ENCODE measurements around the gene IPO13. TPM values are rescaled to one million over a fixed set of nuclear protein-coding genes. Genes with fewer than 3 reads are reported as not detected.

The IPO13 gene
- total RNA-seq, 2 experiments from 2014 or later, result 13.3 TPM

GRCh38 chr1:43970502-43970901 lies 23.8 kb downstream of the IPO13 start:
- Mint-ChIP-seq H3K27me3 (no peaks in the 10 kb centered on the region), H3K27ac (peak overlapping the region; percentile 15), H3K4me1 (ENCODE audit: low read depth) (peaks cover 30% of the 10 kb centered on the region), H3K4me3 (peak overlapping the region; percentile 95), H3K9me3 (no peaks in the 10 kb centered on the region), H3K36me3 (peaks cover 13% of the 10 kb centered on the region)
- DNase-seq, result no peak
- intact Hi-C loops (cut with micrococcal nuclease), result loop anchor here (5.0 kb wide), 1 partner anchor 242 kb away; the partner anchor contains the start of gene DMAP1
- CTCF ChIA-PET, result interaction anchor here (0.9 to 2.6 kb wide), 3 partner anchors 24 to 77 kb away, joined by 3 to 12 read pairs (median 10); partner anchors contain the start of gene IPO13
- POLR2A ChIA-PET, result interaction anchor here (1.5 to 2.6 kb wide), 2 partner anchors 36 to 263 kb away, joined by 3 to 7 read pairs; partner anchors contain the start of genes ARTN and ST3GAL3

- ChIA-PET POLR2A (interaction anchor here (1.5 to 2.6 kb wide), 2 partner anchors 36 to 264 kb away, joined by 3 to 7 read pairs; partner anchors contain the start of genes ARTN and ST3GAL3), CTCF (interaction anchor here (0.9 to 2.6 kb wide), 3 partner anchors 25 to 76 kb away, joined by 3 to 12 read pairs (median 10); partner anchors contain the start of gene IPO13)
- peak overlapping the region; percentile 95 for H3K4me3 Mint-ChIP-seq
- peaks cover 34% of the 10 kb centered on the region for H3K4me1 Mint-ChIP-seq (ENCODE audit: low read depth)
- peaks cover 13% of the 10 kb centered on the region for H3K36me3 Mint-ChIP-seq
- no peak overlapping the region for H3K27ac Mint-ChIP-seq
- no peaks in the 10 kb centered on the region for H3K9me3 Mint-ChIP-seq
- no peaks in the 10 kb centered on the region for H3K27me3 Mint-ChIP-seq
- DNase-seq, result no peak
- intact Hi-C loops (cut with micrococcal nuclease), result loop anchor here (5.0 kb wide), 1 partner anchor 241 kb away; the partner anchor contains the start of gene DMAP1
Observed at GRCh38 chr1:43970911-43971310, 24.2 kb downstream of the IPO13 start.

GRCh38 chr1:43971336-43971980 lies 24.7 kb downstream of the IPO13 start:
- no peak overlapping the region for H3K27ac Mint-ChIP-seq
- POLR2A ChIA-PET, result interaction anchor here (1.5 to 2.6 kb wide), 2 partner anchors 37 to 264 kb away, joined by 3 to 7 read pairs; partner anchors contain the start of genes ARTN and ST3GAL3
- peak overlapping the region; percentile 95 for H3K4me3 Mint-ChIP-seq
- no peak for DNase-seq
- H3K9me3 Mint-ChIP-seq, result no peaks in the 10 kb centered on the region
- intact Hi-C loops (cut with micrococcal nuclease), result loop anchor here (5.0 kb wide), 1 partner anchor 241 kb away; the partner anchor contains the start of gene DMAP1
- CTCF ChIA-PET, result interaction anchor here (0.9 to 2.0 kb wide), 3 partner anchors 24 to 37 kb away, joined by 3 to 10 read pairs (median 6); partner anchors contain the start of gene IPO13
- no peaks in the 10 kb centered on the region for H3K27me3 Mint-ChIP-seq
- H3K36me3 Mint-ChIP-seq, result peaks cover 16% of the 10 kb centered on the region
- H3K4me1 Mint-ChIP-seq (ENCODE audit: low read depth), result peaks cover 39% of the 10 kb centered on the region

DNA sequence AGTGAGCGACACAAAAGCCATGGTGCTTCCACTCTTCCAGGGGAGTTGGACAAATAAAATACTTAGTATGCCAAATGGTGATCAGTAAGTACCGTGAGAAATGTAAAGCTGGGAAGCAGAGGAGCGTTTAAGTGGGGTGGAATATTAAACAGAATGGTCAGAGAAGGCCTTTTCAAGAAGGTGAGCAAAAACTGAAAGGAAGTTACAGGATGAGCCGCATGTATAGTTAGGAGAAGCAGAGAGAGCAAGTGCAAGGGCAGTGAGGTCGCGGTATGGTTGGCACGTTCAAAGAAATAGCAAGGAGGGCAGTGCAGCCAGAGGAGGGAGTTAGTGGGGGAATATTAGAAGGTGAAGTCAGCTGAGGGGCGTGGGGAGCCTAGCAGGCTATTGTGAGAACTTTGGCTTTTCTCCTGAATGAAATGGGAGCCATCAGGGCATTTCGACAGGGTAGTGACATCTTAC lies 27.3 kb downstream of the IPO13 start:
- intact Hi-C loops (cut with micrococcal nuclease), result loop anchor here (1.0 to 5.0 kb wide), 2 partner anchors 28 to 238 kb away; partner anchors contain the start of genes DMAP1 and IPO13
- Mint-ChIP-seq H3K27me3 (no peaks in the 10 kb centered on the region), H3K27ac (peak overlapping the region; percentile 89), H3K9me3 (no peaks in the 10 kb centered on the region), H3K4me1 (ENCODE audit: low read depth) (peaks cover 63% of the 10 kb centered on the region), H3K36me3 (peaks cover 31% of the 10 kb centered on the region), H3K4me3 (peak overlapping the region; percentile 83)
- CTCF ChIA-PET, result interaction anchor here (2.1 to 2.7 kb wide), 2 partner anchors 39 to 210 kb away, joined by 11 to 15 read pairs; no protein-coding TSS in a partner anchor
- no peak for DNase-seq
- POLR2A ChIA-PET, result interaction anchor here (0.9 to 2.4 kb wide), 3 partner anchors 17 to 27 kb away, joined by 3 to 7 read pairs (median 7); partner anchors contain the start of gene IPO13

- intact Hi-C loops (cut with micrococcal nuclease), result loop anchor here (1.0 to 5.0 kb wide), 2 partner anchors 28 to 238 kb away; partner anchors contain the start of genes DMAP1 and IPO13
- peak; percentile 98 for DNase-seq
- Mint-ChIP-seq H3K9me3 (no peaks in the 10 kb centered on the region), H3K4me3 (peak within 1 kb of the TSS; percentile 83), H3K27ac (peak within 1 kb of the TSS; percentile 89), H3K4me1 (ENCODE audit: low read depth) (peaks cover 57% of the 10 kb centered on the region), H3K27me3 (no peaks in the 10 kb centered on the region), H3K36me3 (peaks cover 31% of the 10 kb centered on the region)
- ChIA-PET POLR2A (interaction anchor here (0.6 to 2.4 kb wide), 6 partner anchors 14 to 756 kb away, joined by 3 to 7 read pairs (median 5); partner anchors contain the start of genes IPO13 and RNU5D-1), CTCF (interaction anchor here (0.8 to 2.7 kb wide), 5 partner anchors 10 to 211 kb away, joined by 3 to 15 read pairs (median 3); no protein-coding TSS in a partner anchor)
Observed at GRCh38 chr1:43974443-43975248, 27.9 kb downstream of the IPO13 start, which contains the start of gene ATP6V0B. ATP6V0B (plus strand) TSS chr1:43974960; CDS start chr1:43975041, 81 bp downstream.

DNA sequence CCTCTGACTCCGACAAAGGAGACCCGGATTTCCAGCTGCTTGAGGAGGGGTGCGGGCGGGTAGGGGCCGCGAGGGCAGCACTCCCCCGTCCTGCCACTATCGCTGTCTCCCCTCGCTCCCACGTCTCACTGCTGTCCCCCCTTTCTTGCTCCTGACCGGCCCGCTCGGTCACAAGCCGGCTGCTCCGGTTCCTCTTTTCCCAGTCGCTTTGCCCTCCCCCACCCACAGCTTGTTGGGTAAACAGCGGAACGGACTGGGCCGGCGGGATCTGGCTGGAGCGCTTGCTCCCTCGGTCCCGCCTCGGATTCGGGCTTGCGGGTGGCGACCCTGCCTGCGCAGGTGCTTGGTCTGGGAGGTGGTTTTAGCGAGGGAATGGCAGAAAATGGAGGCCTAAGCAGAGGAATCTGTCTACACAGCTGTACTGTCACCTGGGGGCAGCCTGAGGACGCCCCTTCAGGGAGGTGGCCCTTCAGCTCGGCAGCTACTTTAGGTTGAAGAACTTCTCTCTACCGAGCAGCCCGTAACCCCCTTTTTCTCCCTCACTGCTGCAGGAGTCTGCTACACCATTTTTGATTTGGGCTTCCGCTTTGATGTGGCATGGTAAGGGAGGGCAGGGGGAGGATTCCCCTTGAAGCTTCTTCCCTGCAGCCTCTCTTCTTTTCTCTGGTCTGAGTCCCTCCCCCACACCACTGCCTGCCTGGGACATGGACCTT lies 28.7 kb downstream of the IPO13 start:
- no peaks in the 10 kb centered on the region for H3K9me3 Mint-ChIP-seq
- peak overlapping the region; percentile 78 for H3K27ac Mint-ChIP-seq
- ChIA-PET POLR2A (interaction anchor here (0.6 to 2.4 kb wide), 7 partner anchors 13 to 756 kb away, joined by 3 to 7 read pairs (median 4); partner anchors contain the start of genes IPO13, RNU5D-1 and SLC6A9), CTCF (interaction anchor here (0.6 to 2.7 kb wide), 8 partner anchors 11 to 212 kb away, joined by 3 to 15 read pairs (median 4); partner anchors contain the start of gene IPO13)
- H3K27me3 Mint-ChIP-seq, result no peaks in the 10 kb centered on the region
- peak overlapping the region; percentile 83 for H3K4me3 Mint-ChIP-seq
- peaks cover 61% of the 10 kb centered on the region for H3K4me1 Mint-ChIP-seq (ENCODE audit: low read depth)
- H3K36me3 Mint-ChIP-seq, result peaks cover 31% of the 10 kb centered on the region
- DNase-seq, result peak; percentile 50
- intact Hi-C loops (cut with micrococcal nuclease), result no loop called here

DNA sequence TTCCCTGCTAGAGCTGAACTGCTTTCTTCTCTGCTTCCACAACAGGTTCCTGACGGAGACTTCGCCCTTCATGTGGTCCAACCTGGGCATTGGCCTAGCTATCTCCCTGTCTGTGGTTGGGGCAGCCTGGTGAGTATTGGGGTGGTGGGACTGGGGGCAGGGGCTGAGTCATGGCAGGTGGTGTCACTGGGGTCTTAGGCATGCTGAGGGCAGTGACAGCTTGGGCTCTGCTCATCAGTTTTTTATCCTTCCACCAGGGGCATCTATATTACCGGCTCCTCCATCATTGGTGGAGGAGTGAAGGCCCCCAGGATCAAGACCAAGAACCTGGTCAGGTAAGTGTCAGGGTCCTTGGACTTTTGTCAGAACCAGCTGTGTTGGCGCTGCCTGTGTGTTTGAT lies 29.3 kb downstream of the IPO13 start:
- intact Hi-C loops (cut with micrococcal nuclease), result no loop called here
- CTCF ChIA-PET, result interaction anchor here (0.6 to 2.7 kb wide), 7 partner anchors 12 to 212 kb away, joined by 3 to 15 read pairs (median 4); partner anchors contain the start of gene IPO13
- no peaks in the 10 kb centered on the region for H3K27me3 Mint-ChIP-seq
- H3K27ac Mint-ChIP-seq, result no peak overlapping the region
- H3K36me3 Mint-ChIP-seq, result peaks cover 35% of the 10 kb centered on the region
- H3K4me3 Mint-ChIP-seq, result peak overlapping the region; percentile 83
- no peak for DNase-seq
- no peaks in the 10 kb centered on the region for H3K9me3 Mint-ChIP-seq
- POLR2A ChIA-PET, result interaction anchor here (0.8 to 2.4 kb wide), 4 partner anchors 13 to 755 kb away, joined by 4 to 7 read pairs (median 5); partner anchors contain the start of genes IPO13, RNU5D-1 and SLC6A9
- H3K4me1 Mint-ChIP-seq (ENCODE audit: low read depth), result peaks cover 60% of the 10 kb centered on the region

GRCh38 chr1:43976890-43977289 lies 30.1 kb downstream of the IPO13 start:
- DNase-seq, result no peak
- intact Hi-C loops (cut with micrococcal nuclease), result no loop called here
- ChIA-PET POLR2A (no interaction called here), CTCF (interaction anchor here (1.4 kb wide), 1 partner anchor 28 kb away, joined by 5 read pairs; no protein-coding TSS in a partner anchor)
- Mint-ChIP-seq H3K27me3 (no peaks in the 10 kb centered on the region), H3K4me3 (no peak overlapping the region), H3K27ac (no peak overlapping the region), H3K9me3 (no peaks in the 10 kb centered on the region), H3K4me1 (ENCODE audit: low read depth) (peaks cover 57% of the 10 kb centered on the region), H3K36me3 (peaks cover 35% of the 10 kb centered on the region)

- intact Hi-C loops (cut with micrococcal nuclease), result no loop called here
- Mint-ChIP-seq H3K4me1 (ENCODE audit: low read depth) (peaks cover 59% of the 10 kb centered on the region), H3K36me3 (peaks cover 28% of the 10 kb centered on the region), H3K9me3 (no peaks in the 10 kb centered on the region), H3K27me3 (no peaks in the 10 kb centered on the region), H3K27ac (no peak overlapping the region), H3K4me3 (peak overlapping the region; percentile 75)
- no peak for DNase-seq
- POLR2A ChIA-PET, result no interaction called here
- CTCF ChIA-PET, result interaction anchor here (0.6 kb wide), 1 partner anchor 58 kb away, joined by 3 read pairs; no protein-coding TSS in a partner anchor
Observed at GRCh38 chr1:43977376-43978263, 30.9 kb downstream of the IPO13 start.

GRCh38 chr1:43978264-43978550 lies 31.5 kb downstream of the IPO13 start:
- Mint-ChIP-seq H3K9me3 (no peaks in the 10 kb centered on the region), H3K27ac (no peak overlapping the region), H3K36me3 (peaks cover 24% of the 10 kb centered on the region), H3K4me1 (ENCODE audit: low read depth) (peaks cover 57% of the 10 kb centered on the region), H3K4me3 (peak overlapping the region; percentile 75), H3K27me3 (no peaks in the 10 kb centered on the region)
- ChIA-PET CTCF (no interaction called here), POLR2A (no interaction called here)
- intact Hi-C loops (cut with micrococcal nuclease), result no loop called here
- no peak for DNase-seq

All from activated CD4-positive, alpha-beta memory T cell treated with anti-CD3 and anti-CD28 coated beads for 36 hours (primary cell).